ENCODE measurements around the gene AUTS2. TPM values are rescaled to one million over a fixed set of nuclear protein-coding genes. Genes with fewer than 3 reads are reported as not detected.

AUTS2 gene
- total and polyA plus RNA-seq, 4 experiments from 2014 or later, result 3.4 to 35.2 (median 25.5) TPM

DNA sequence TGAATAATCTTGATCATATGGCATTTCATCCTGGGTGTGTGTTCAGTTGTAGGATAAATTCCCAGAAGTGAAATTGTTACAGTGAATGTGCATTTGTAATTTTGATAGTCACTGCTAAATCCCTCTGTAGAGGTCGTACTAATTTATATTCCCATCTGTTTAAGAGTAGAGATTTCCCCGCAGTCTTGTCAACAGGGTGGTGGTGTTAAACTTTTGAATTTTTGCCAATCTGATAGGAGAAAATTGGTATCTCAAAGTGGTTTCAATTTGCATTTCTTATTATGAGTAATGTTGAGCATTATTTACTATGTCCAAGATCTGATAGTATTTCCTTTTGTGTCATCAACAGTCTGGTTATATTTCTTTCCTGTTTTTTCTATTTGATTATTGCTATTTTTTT is 101.7 kb downstream of the AUTS2 start:
- Mint-ChIP-seq H3K4me1 (peaks cover 0 to 7% (median 4%) of the 10 kb centered on the region in 4 donors), H3K27me3 (peaks cover 0 to 2% of the 10 kb centered on the region in 2 donors), H3K9me3 (peaks cover 0 to 2% (median 0%) of the 10 kb centered on the region in 8 donors), H3K4me3 (no peak overlapping the region), H3K36me3 (no peaks in the 10 kb centered on the region), H3K27ac (no peak overlapping the region)
- ChIA-PET CTCF (ENCODE audit: partially characterized antibody) (no interaction called here), POLR2A (ENCODE audit: partially characterized antibody) (no interaction called here)
- Histone ChIP-seq H3K4me3 (ENCODE audit: low read length in 2 of 2) (no peak overlapping the region), H3K27ac (ENCODE audit: low read depth, low read length) (no peak overlapping the region), H3K27me3 (ENCODE audit: insufficient read depth, low read length) (no peaks in the 10 kb centered on the region), H3K4me1 (ENCODE audit: insufficient read depth, low read length) (no peaks in the 10 kb centered on the region), H3K36me3 (ENCODE audit: insufficient read depth, low read length) (no peaks in the 10 kb centered on the region), H3K9me3 (ENCODE audit: control insufficient read depth in 1 of 2, low read length in 2 of 2) (no peaks in the 10 kb centered on the region)
- DNase-seq, result no peak
- intact Hi-C loops (cut with micrococcal nuclease), result no loop called here

DNA sequence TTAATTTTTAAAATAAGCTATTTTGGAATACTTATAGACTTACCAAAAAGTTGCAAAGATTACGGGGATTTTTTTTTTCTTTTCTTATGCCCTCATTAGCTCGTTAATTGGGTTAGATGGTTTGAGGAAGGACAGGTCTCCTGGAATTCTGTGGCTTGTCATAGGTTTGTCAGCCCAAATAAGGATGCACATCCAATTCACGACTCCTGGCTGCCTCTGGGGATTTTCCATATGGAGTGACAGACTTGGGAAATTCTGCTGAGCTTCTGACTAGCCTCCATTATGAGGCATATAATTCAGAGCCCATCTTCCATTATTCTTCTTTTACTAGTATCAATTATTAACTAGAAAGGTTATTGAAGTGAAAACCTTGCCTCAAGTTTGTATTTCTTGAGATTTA is 102.1 kb downstream of the AUTS2 start:
- no peak overlapping the region for H3K4me3 Mint-ChIP-seq
- Histone ChIP-seq H3K27ac (ENCODE audit: low read depth, low read length) (no peak overlapping the region), H3K27me3 (ENCODE audit: insufficient read depth, low read length) (no peaks in the 10 kb centered on the region), H3K4me1 (ENCODE audit: insufficient read depth, low read length) (no peaks in the 10 kb centered on the region), H3K36me3 (ENCODE audit: insufficient read depth, low read length) (no peaks in the 10 kb centered on the region), H3K9me3 (ENCODE audit: control insufficient read depth in 1 of 2, low read length in 2 of 2) (no peaks in the 10 kb centered on the region), H3K4me3 (ENCODE audit: low read length in 2 of 2) (no peak overlapping the region)
- POLR2A ChIA-PET (ENCODE audit: partially characterized antibody), result no interaction called here
- DNase-seq, result no peak
- CTCF ChIA-PET (ENCODE audit: partially characterized antibody), result no interaction called here
- peaks cover 0 to 2% of the 10 kb centered on the region in 2 donors for H3K27me3 Mint-ChIP-seq
- H3K4me1 Mint-ChIP-seq, result peaks cover 0 to 7% (median 4%) of the 10 kb centered on the region in 4 donors
- H3K27ac Mint-ChIP-seq, result no peak overlapping the region
- intact Hi-C loops (cut with micrococcal nuclease), result no loop called here
- no peaks in the 10 kb centered on the region for H3K36me3 Mint-ChIP-seq
- peaks cover 0 to 2% (median 0%) of the 10 kb centered on the region in 8 donors for H3K9me3 Mint-ChIP-seq

DNA sequence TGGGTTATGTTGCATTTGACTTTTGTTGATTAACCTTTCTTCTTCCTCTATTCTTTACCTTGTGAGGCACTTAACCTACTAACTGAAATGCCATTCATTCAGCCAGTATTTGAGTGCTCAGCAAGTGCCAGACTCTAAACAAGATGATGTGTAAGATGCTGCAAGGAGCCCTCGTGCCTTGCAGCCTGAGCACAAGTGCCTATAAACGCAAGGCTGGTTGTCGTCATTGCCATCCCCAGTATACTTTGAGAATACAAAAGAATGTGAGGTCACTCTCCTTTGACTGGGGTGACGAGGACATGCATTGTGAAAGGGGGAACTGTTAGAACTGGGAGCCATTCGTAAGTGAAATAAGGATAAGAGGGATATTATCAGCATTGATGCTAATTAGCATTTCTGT is 103.0 kb downstream of the AUTS2 start:
- no peaks in the 10 kb centered on the region for H3K9me3 ChIP-seq (ENCODE audit: control insufficient read depth in 1 of 2, low read length in 2 of 2)
- DNase-seq, result no peak
- peaks cover 0 to 2% of the 10 kb centered on the region in 2 donors for H3K27me3 Mint-ChIP-seq
- H3K9me3 Mint-ChIP-seq, result peaks cover 0 to 5% (median 0%) of the 10 kb centered on the region in 8 donors
- H3K27ac Mint-ChIP-seq, result no peak overlapping the region
- ChIA-PET POLR2A (ENCODE audit: partially characterized antibody) (no interaction called here), CTCF (ENCODE audit: partially characterized antibody) (no interaction called here)
- H3K4me1 ChIP-seq (ENCODE audit: insufficient read depth, low read length), result no peaks in the 10 kb centered on the region
- intact Hi-C loops (cut with micrococcal nuclease), result no loop called here
- H3K36me3 Mint-ChIP-seq, result no peaks in the 10 kb centered on the region
- no peaks in the 10 kb centered on the region for H3K27me3 ChIP-seq (ENCODE audit: insufficient read depth, low read length)
- no peaks in the 10 kb centered on the region for H3K36me3 ChIP-seq (ENCODE audit: insufficient read depth, low read length)
- H3K4me3 ChIP-seq (ENCODE audit: low read length in 2 of 2), result no peak overlapping the region
- peaks cover 0 to 4% (median 1%) of the 10 kb centered on the region in 4 donors for H3K4me1 Mint-ChIP-seq
- H3K4me3 Mint-ChIP-seq, result no peak overlapping the region
- H3K27ac ChIP-seq (ENCODE audit: low read depth, low read length), result no peak overlapping the region

DNA sequence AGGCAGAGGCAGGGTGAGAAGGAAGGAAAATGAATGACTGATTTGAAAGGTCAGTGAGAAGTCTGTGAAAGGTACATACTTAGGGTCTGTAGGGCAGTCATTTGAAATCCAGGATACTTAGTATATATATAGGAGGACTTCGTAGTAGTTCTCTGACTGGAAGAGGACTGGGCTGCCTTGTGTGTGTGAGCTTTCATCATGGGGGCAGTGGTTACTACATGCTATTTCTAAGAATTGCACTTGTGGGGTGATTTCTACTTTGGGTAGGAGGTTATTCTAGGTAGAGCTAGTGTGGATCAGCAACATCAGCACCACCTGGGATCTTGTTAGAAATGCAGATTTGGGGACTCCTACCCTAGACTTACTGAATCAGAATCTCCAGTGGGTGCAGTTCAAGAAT is 104.1 kb downstream of the AUTS2 start:
- Histone ChIP-seq H3K4me3 (ENCODE audit: low read length in 2 of 2) (no peak overlapping the region), H3K4me1 (ENCODE audit: insufficient read depth, low read length) (no peaks in the 10 kb centered on the region), H3K27ac (ENCODE audit: low read depth, low read length) (no peak overlapping the region), H3K9me3 (ENCODE audit: control insufficient read depth in 1 of 2, low read length in 2 of 2) (no peaks in the 10 kb centered on the region), H3K36me3 (ENCODE audit: insufficient read depth, low read length) (no peaks in the 10 kb centered on the region), H3K27me3 (ENCODE audit: insufficient read depth, low read length) (no peaks in the 10 kb centered on the region)
- Mint-ChIP-seq H3K4me3 (no peak overlapping the region), H3K4me1 (no peaks in the 10 kb centered on the region), H3K36me3 (no peaks in the 10 kb centered on the region), H3K27ac (no peak overlapping the region), H3K27me3 (peaks cover 0 to 2% of the 10 kb centered on the region in 2 donors), H3K9me3 (peaks cover 0 to 5% (median 0%) of the 10 kb centered on the region in 8 donors)
- ChIA-PET POLR2A (ENCODE audit: partially characterized antibody) (no interaction called here), CTCF (ENCODE audit: partially characterized antibody) (no interaction called here)
- DNase-seq, result no peak
- intact Hi-C loops (cut with micrococcal nuclease), result no loop called here

DNA sequence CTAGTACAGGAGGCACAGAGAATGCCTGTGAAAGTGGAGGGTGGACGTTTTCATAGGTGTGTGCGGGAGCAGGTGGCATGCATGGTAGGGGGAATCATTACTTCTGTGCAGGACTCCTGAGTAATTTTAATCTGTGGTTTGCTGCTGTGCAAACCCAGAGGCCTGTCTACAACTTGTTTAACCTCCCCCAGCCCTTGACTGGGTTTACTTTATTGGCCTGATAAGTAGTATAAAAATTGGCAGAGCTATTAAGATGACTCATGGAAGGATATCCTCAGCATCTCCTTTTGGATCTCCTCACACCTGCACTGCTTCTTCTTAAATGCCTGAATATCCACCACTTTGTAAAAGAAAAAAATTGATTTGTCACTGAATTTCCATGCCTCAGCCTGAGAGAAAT is 104.8 kb downstream of the AUTS2 start:
- CTCF ChIA-PET (ENCODE audit: partially characterized antibody), result no interaction called here

GRCh38 chr7:69706070-69706469 is 107.8 kb downstream of the AUTS2 start:
- Histone ChIP-seq H3K27ac (ENCODE audit: low read depth, low read length) (no peak overlapping the region), H3K36me3 (ENCODE audit: insufficient read depth, low read length) (no peaks in the 10 kb centered on the region), H3K9me3 (ENCODE audit: control insufficient read depth in 1 of 2, low read length in 2 of 2) (no peaks in the 10 kb centered on the region), H3K4me1 (ENCODE audit: insufficient read depth, low read length) (no peaks in the 10 kb centered on the region), H3K4me3 (ENCODE audit: low read length in 2 of 2) (no peak overlapping the region), H3K27me3 (ENCODE audit: insufficient read depth, low read length) (no peaks in the 10 kb centered on the region)
- H3K9me3 Mint-ChIP-seq, result peaks cover 0 to 5% (median 0%) of the 10 kb centered on the region in 8 donors
- no peak overlapping the region for H3K27ac Mint-ChIP-seq
- peaks cover 0 to 2% of the 10 kb centered on the region in 2 donors for H3K27me3 Mint-ChIP-seq
- CTCF ChIA-PET (ENCODE audit: partially characterized antibody), result no interaction called here
- DNase-seq, result no peak
- H3K36me3 Mint-ChIP-seq, result no peaks in the 10 kb centered on the region
- POLR2A ChIA-PET (ENCODE audit: partially characterized antibody), result no interaction called here
- no peak overlapping the region for H3K4me3 Mint-ChIP-seq
- no peaks in the 10 kb centered on the region for H3K4me1 Mint-ChIP-seq
- intact Hi-C loops (cut with micrococcal nuclease), result no loop called here

More for the DNA sequence above, 104.8 kb downstream of the AUTS2 start:
- Histone ChIP-seq H3K27me3 (ENCODE audit: insufficient read depth, low read length) (no peaks in the 10 kb centered on the region), H3K36me3 (ENCODE audit: insufficient read depth, low read length) (no peaks in the 10 kb centered on the region), H3K27ac (ENCODE audit: low read depth, low read length) (no peak overlapping the region), H3K9me3 (ENCODE audit: control insufficient read depth in 1 of 2, low read length in 2 of 2) (no peaks in the 10 kb centered on the region), H3K4me1 (ENCODE audit: insufficient read depth, low read length) (no peaks in the 10 kb centered on the region), H3K4me3 (ENCODE audit: low read length in 2 of 2) (no peak overlapping the region)
- no peak overlapping the region for H3K4me3 Mint-ChIP-seq
- H3K27ac Mint-ChIP-seq, result no peak overlapping the region
- peaks cover 0 to 2% of the 10 kb centered on the region in 2 donors for H3K27me3 Mint-ChIP-seq
- intact Hi-C loops (cut with micrococcal nuclease), result no loop called here
- POLR2A ChIA-PET (ENCODE audit: partially characterized antibody), result no interaction called here
- H3K36me3 Mint-ChIP-seq, result no peaks in the 10 kb centered on the region
- H3K4me1 Mint-ChIP-seq, result no peaks in the 10 kb centered on the region
- DNase-seq, result no peak
- peaks cover 0 to 5% (median 0%) of the 10 kb centered on the region in 8 donors for H3K9me3 Mint-ChIP-seq

- DNase-seq, result no peak
- H3K36me3 Mint-ChIP-seq, result no peaks in the 10 kb centered on the region
- H3K4me1 Mint-ChIP-seq, result no peaks in the 10 kb centered on the region
- H3K4me3 Mint-ChIP-seq, result no peak overlapping the region
- no peaks in the 10 kb centered on the region for H3K9me3 ChIP-seq (ENCODE audit: control insufficient read depth in 1 of 2, low read length in 2 of 2)
- H3K4me1 ChIP-seq (ENCODE audit: insufficient read depth, low read length), result no peaks in the 10 kb centered on the region
- intact Hi-C loops (cut with micrococcal nuclease), result no loop called here
- POLR2A ChIA-PET (ENCODE audit: partially characterized antibody), result no interaction called here
- H3K27me3 Mint-ChIP-seq, result peaks cover 1 to 3% of the 10 kb centered on the region in 2 donors
- H3K9me3 Mint-ChIP-seq, result peaks cover 0 to 5% (median 0%) of the 10 kb centered on the region in 8 donors
- H3K27me3 ChIP-seq (ENCODE audit: insufficient read depth, low read length), result no peaks in the 10 kb centered on the region
- H3K27ac ChIP-seq (ENCODE audit: low read depth, low read length), result no peak overlapping the region
- H3K27ac Mint-ChIP-seq, result no peak overlapping the region
- H3K36me3 ChIP-seq (ENCODE audit: insufficient read depth, low read length), result no peaks in the 10 kb centered on the region
- CTCF ChIA-PET (ENCODE audit: partially characterized antibody), result no interaction called here
- H3K4me3 ChIP-seq (ENCODE audit: low read length in 2 of 2), result no peak overlapping the region
These were observed 110.6 kb downstream of the AUTS2 start for GRCh38 chr7:69708857-69709256.

Data from CD4-positive, alpha-beta memory T cell (primary cell).